ENCODE data around the gene WDFY2.

DNA sequence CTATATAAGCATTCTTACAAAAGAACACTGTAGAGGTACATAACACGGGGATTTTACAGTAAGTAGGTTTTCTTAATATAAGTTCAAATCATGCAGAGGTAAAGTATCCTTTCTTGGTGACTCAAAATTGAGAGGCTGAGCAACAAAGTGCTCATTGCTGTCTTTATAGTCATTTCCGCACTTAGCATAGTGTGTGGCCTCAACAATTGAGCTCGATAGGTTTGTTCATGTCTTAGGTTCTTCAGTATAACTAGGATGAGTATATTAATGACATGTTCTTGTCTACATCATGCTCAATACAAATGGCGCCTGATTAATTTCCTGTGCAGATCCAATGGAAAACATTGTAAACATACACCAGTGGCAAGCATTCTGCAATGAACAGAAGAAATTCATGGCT lies 1.4 kb downstream of the WDFY2 start:
- TF ChIP-seq, protein P1, sequence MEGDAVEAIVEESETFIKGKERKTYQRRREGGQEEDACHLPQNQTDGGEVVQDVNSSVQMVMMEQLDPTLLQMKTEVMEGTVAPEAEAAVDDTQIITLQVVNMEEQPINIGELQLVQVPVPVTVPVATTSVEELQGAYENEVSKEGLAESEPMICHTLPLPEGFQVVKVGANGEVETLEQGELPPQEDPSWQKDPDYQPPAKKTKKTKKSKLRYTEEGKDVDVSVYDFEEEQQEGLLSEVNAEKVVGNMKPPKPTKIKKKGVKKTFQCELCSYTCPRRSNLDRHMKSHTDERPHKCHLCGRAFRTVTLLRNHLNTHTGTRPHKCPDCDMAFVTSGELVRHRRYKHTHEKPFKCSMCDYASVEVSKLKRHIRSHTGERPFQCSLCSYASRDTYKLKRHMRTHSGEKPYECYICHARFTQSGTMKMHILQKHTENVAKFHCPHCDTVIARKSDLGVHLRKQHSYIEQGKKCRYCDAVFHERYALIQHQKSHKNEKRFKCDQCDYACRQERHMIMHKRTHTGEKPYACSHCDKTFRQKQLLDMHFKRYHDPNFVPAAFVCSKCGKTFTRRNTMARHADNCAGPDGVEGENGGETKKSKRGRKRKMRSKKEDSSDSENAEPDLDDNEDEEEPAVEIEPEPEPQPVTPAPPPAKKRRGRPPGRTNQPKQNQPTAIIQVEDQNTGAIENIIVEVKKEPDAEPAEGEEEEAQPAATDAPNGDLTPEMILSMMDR (IDR thresholded peaks at IDR 0.05), result no peak
- no peak for TF ChIP-seq NFE2L1 (CRISPR knock-in tag; IDR thresholded peaks at IDR 0.05)
- TF ChIP-seq, protein P2, sequence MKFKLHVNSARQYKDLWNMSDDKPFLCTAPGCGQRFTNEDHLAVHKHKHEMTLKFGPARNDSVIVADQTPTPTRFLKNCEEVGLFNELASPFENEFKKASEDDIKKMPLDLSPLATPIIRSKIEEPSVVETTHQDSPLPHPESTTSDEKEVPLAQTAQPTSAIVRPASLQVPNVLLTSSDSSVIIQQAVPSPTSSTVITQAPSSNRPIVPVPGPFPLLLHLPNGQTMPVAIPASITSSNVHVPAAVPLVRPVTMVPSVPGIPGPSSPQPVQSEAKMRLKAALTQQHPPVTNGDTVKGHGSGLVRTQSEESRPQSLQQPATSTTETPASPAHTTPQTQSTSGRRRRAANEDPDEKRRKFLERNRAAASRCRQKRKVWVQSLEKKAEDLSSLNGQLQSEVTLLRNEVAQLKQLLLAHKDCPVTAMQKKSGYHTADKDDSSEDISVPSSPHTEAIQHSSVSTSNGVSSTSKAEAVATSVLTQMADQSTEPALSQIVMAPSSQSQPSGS (CRISPR knock-in tag; IDR thresholded peaks at IDR 0.05; ENCODE audit: borderline replicate concordance, low read depth), result no peak

Data from WTC11 (cell line).